H1 (cell line): Measurements from ENCODE around the gene ACTG1. TPM values are rescaled to one million over a fixed set of nuclear protein-coding genes. Genes with fewer than 3 reads are reported as not detected.

Experiments
- EP300 ChIP-seq, 2 experiments: IDR thresholded peaks; 1 replicate in 1 of 2; 2 replicates in 1 of 2; pipeline ENCODE4 v1.6.1; 2011 to 2012; ENCODE audit warnings: low read depth in 2 of 2, low read length in 2 of 2, mild to moderate bottlenecking in 2 of 2, borderline replicate concordance in 1 of 2, inconsistent platforms in 1 of 2, moderate library complexity in 1 of 2
- HDAC2 ChIP-seq, 2 experiments: fragments of 300-600 bp in 1 of 2; sonication (generic) in 1 of 2; IDR thresholded peaks; 2 replicates each; pipeline ENCODE4 v1.6.1; 2011 to 2012; ENCODE audit warnings: low read depth in 2 of 2, low read length in 2 of 2, mild to moderate bottlenecking in 2 of 2, moderate library complexity in 2 of 2, borderline replicate concordance in 1 of 2, inconsistent platforms in 1 of 2
- PHF8 ChIP-seq: fragments of 200-600 bp; sonication (generic); conservative IDR thresholded peaks from 2 replicates; pipeline ENCODE4 v1.7.1; 2012; ENCODE audit warnings: low read depth, mild to moderate bottlenecking, inconsistent platforms, low read length, moderate library complexity
- polyA plus RNA-seq, 7 experiments: library from polyadenylated mRNA; depleted of rRNA in 3 of 7; stranded (reverse) in 5 of 7; unstranded in 2 of 7; fragments of >200 nt in 5 of 7; fragments of 200-250 nt in 2 of 7; gene quantifications; 1 replicate in 5 of 7; 2 replicates in 1 of 7; 4 replicates in 1 of 7; pipeline versions ENCODE4 v1.2.1 to v1.2.3, GENCODE V29; 2011 to 2013; ENCODE audit warnings: missing spikeins in 2 of 7, mixed read lengths in 2 of 7
- total RNA-seq: library from RNA; stranded (reverse); fragmentation: NEBNext Ultra II Directional; extraction: Animal tissue kit (Norgen Biotek cat#: 25700); gene quantifications from 2 replicates; pipeline ENCODE4 v1.2.1, GENCODE V29; 2021

ACTG1 gene
- total and polyA plus RNA-seq, 2 of the 8 experiments (the other 6 are each of a cell fraction or from before 2014, with no cell fraction given), result 3,535 to 5,010 TPM

GRCh38 chr17:81535480-81536298 lies 23.1 kb upstream of the ACTG1 start (continued):
- TF ChIP-seq PHF8, result no peak
- no peak for TF ChIP-seq HDAC2 (IDR thresholded peaks at IDR 0.05; ENCODE audit: borderline replicate concordance in 1 of 2, low read depth in 2 of 2, low read length in 2 of 2)
- TF ChIP-seq EP300 (IDR thresholded peaks at IDR 0.05; ENCODE audit: borderline replicate concordance in 1 of 2, low read depth in 2 of 2, low read length in 2 of 2), result no peak
